Endothelial cell of umbilical vein (primary cell): Measurements from ENCODE around the gene HSPA6.
"Not testable (repeated sequence)": the region's sequence is repeated elsewhere in the genome, so short reads cannot be mapped to it uniquely, and the experiment has no call there.

Experiments
- CTCF ChIP-seq, 2 donors: IDR thresholded peaks; 1 replicate in 1 of 2; 2 replicates in 1 of 2; pipeline ENCODE4 v1.5.1; 2011; ENCODE audit warnings: low read length in 2 of 2, mild to moderate bottlenecking in 2 of 2, moderate library complexity in 2 of 2, control low read depth in 1 of 2, inconsistent platforms in 1 of 2, low read depth in 1 of 2; ENCODE audit not compliant: insufficient read depth in 1 of 2; ENCODE audit errors: extremely low read depth in 1 of 2
- EZH2 ChIP-seq: IDR thresholded peaks from 2 replicates; pipeline ENCODE4 v1.6.1; 2012; ENCODE audit warnings: borderline replicate concordance, low read depth, mild to moderate bottlenecking, moderate library complexity, low read length, inconsistent platforms; ENCODE audit not compliant: severe bottlenecking

- TF ChIP-seq CTCF (IDR thresholded peaks at IDR 0.05; ENCODE audit: extremely low read depth in 1 of 2, insufficient read depth in 1 of 2, low read depth in 1 of 2, low read length in 2 of 2); EZH2: not testable (repeated sequence)
Measured at GRCh38 chr1:161538925-161539479, 14.7 kb downstream of the HSPA6 start.
